ENCODE results near the gene GABRB1. TPM values are rescaled to one million over a fixed set of nuclear protein-coding genes. Genes with fewer than 3 reads are reported as not detected.

The GABRB1 gene
- total RNA-seq, 2 donors from 2014 or later = not detected

DNA sequence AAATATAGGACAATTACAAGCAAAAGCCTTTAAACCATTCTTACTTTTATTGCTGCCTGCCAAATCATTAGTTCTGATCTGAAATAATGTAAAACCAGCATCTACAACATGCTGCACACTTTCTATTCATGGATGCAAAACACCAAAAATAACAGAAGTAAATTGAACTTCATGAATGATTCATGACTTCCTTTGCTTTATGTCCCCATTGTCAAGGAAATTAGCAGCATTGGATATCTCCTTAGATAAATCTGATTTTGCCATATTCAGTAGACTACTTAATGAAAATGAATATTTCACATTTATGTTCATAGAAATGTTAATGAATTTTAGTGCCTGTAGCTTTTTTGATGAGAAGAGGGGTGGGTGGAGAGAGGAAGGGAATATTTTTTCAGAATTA is 299.5 kb downstream of the GABRB1 start:
- intact Hi-C loops (cut with DNase I) = no loop called here

GRCh38 chr4:47334652-47335051 is 303.3 kb downstream of the GABRB1 start:
- WGBS = 54% methylated on average over 3 of the region's 3 CpGs

More for the DNA sequence above, 299.5 kb downstream of the GABRB1 start:
- no peak for TF ChIP-seq POLR2A (IDR thresholded peaks at IDR 0.05)
- TF ChIP-seq CTCF (IDR thresholded peaks at IDR 0.05) = no peak
- no peak for TF ChIP-seq POLR2AphosphoS5 (IDR thresholded peaks at IDR 0.05)
- DNase-seq (ENCODE audit: low spot score) = no peak
- Histone ChIP-seq H3K4me3 (no peak overlapping the region), H3K27ac (no peak overlapping the region), H3K27me3 (replicated peaks; ENCODE audit: insufficient read depth) (no peaks in the 10 kb centered on the region), H3K4me1 (replicated peaks) (no peaks in the 10 kb centered on the region), H3K9me3 (no peaks in the 10 kb centered on the region), H3K36me3 (no peaks in the 10 kb centered on the region)

GRCh38 chr4:47337893-47338292 is 306.5 kb downstream of the GABRB1 start:
- 77% methylated on average over 2 of the region's 2 CpGs for WGBS
- intact Hi-C loops (cut with DNase I) = no loop called here
- Histone ChIP-seq H3K27me3 (replicated peaks; ENCODE audit: insufficient read depth) (no peaks in the 10 kb centered on the region), H3K36me3 (no peaks in the 10 kb centered on the region), H3K4me3 (no peak overlapping the region), H3K9me3 (no peaks in the 10 kb centered on the region), H3K4me1 (replicated peaks) (no peaks in the 10 kb centered on the region), H3K27ac (no peak overlapping the region)
- TF ChIP-seq CTCF (IDR thresholded peaks at IDR 0.05) = no peak
- no peak for TF ChIP-seq POLR2A (IDR thresholded peaks at IDR 0.05)
- no peak for TF ChIP-seq POLR2AphosphoS5 (IDR thresholded peaks at IDR 0.05)
- DNase-seq (ENCODE audit: low spot score) = no peak

More at GRCh38 chr4:47334652-47335051, 303.3 kb downstream of the GABRB1 start:
- Histone ChIP-seq H3K4me1 (replicated peaks) (no peaks in the 10 kb centered on the region), H3K27me3 (replicated peaks; ENCODE audit: insufficient read depth) (no peaks in the 10 kb centered on the region), H3K27ac (no peak overlapping the region), H3K9me3 (no peaks in the 10 kb centered on the region), H3K36me3 (no peaks in the 10 kb centered on the region), H3K4me3 (no peak overlapping the region)
- no peak for TF ChIP-seq CTCF (IDR thresholded peaks at IDR 0.05)
- TF ChIP-seq POLR2AphosphoS5 (IDR thresholded peaks at IDR 0.05) = no peak
- no peak for TF ChIP-seq POLR2A (IDR thresholded peaks at IDR 0.05)
- intact Hi-C loops (cut with DNase I) = no loop called here
- no peak for DNase-seq (ENCODE audit: low spot score)

DNA sequence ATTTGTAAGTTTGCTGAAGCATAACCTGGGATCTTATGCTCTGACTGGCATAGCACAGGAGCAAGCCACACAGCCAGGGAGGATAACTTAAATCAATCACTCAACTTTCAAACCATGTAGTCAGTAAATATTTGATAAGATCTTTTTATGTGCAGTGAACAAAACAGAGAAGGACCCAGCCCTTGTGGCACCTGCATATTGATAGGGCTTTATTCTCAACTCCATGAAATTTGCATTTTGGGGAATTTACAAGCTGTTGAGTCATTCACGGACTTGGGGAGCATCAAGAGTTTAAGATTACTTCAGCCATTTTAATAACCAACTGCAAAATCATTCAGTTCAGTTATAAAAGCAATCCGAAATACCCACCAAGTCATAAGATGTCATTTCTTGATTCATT is 309.5 kb downstream of the GABRB1 start:
- H3K27ac ChIP-seq = no peak overlapping the region
- no peak for DNase-seq (ENCODE audit: low spot score)
- no peak overlapping the region for H3K4me3 ChIP-seq
- no peaks in the 10 kb centered on the region for H3K9me3 ChIP-seq
- intact Hi-C loops (cut with DNase I) = no loop called here
- whole genome bisulfite sequencing = 50% methylated on average over 2 of the region's 2 CpGs
- H3K36me3 ChIP-seq = no peaks in the 10 kb centered on the region
- H3K4me1 ChIP-seq (replicated peaks) = no peaks in the 10 kb centered on the region
- TF ChIP-seq CTCF (IDR thresholded peaks at IDR 0.05) (no peak), POLR2AphosphoS5 (IDR thresholded peaks at IDR 0.05) (no peak), POLR2A (IDR thresholded peaks at IDR 0.05) (no peak)
- H3K27me3 ChIP-seq (replicated peaks; ENCODE audit: insufficient read depth) = no peaks in the 10 kb centered on the region

DNA sequence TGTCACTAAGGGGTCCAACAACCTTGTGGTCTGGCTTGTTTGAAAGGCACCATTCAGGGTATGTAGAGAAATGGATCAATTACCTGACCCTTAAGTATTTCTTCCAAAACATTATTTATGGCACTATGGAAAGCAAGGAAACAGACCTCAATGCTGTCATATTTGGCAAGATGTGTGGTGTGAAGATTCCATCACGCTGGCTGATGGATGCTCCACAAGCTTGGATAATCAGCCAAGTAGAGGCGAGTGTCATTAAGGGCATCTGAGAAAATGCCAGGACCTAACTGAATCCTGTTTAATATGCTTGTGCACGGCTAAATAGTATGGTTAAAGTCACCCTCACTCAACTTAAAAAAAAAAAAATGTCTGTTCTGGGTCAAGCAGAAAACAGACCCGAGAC is 311.4 kb downstream of the GABRB1 start:
- no peak overlapping the region for H3K27ac ChIP-seq
- no peaks in the 10 kb centered on the region for H3K9me3 ChIP-seq
- WGBS = 86% methylated on average over 4 of the region's 4 CpGs
- no peaks in the 10 kb centered on the region for H3K27me3 ChIP-seq (replicated peaks; ENCODE audit: insufficient read depth)
- H3K36me3 ChIP-seq = no peaks in the 10 kb centered on the region
- H3K4me3 ChIP-seq = no peak overlapping the region
- intact Hi-C loops (cut with DNase I) = no loop called here
- TF ChIP-seq POLR2A (IDR thresholded peaks at IDR 0.05) (no peak), CTCF (IDR thresholded peaks at IDR 0.05) (no peak)
- no peak for DNase-seq (ENCODE audit: low spot score)
- no peaks in the 10 kb centered on the region for H3K4me1 ChIP-seq (replicated peaks)

Data from prostate gland (tissue), 2 donors.